Smooth muscle cell (in vitro differentiated cells): ENCODE results near the gene C1orf105. TPM values are rescaled to one million over a fixed set of nuclear protein-coding genes. Genes with fewer than 3 reads are reported as not detected.
A peak's percentile ranks its signal among the peaks of the same experiment; 100 is the strongest.

Experiments
- DNase-seq: peaks from one replicate; lab custom pipeline; 2025; ENCODE audit not compliant: unreplicated experiment; lab: John Stamatoyannopoulos, UW
- H2AFZ ChIP-seq: fragments of 200-600 bp; sonication (generic); 2 replicates; pipeline ENCODE4 v1.6.0; 2016; ENCODE audit warnings: antibody characterized with exemption, low read depth, mild to moderate bottlenecking
- H3F3A ChIP-seq: fragments of 200-600 bp; sonication (generic); 2 replicates; pipeline ENCODE4 v1.6.0; 2017; ENCODE audit warnings: antibody characterized with exemption, low read depth
- H3K27ac ChIP-seq: fragments of 200-600 bp; sonication (generic); 2 replicates; pipeline ENCODE4 v1.5.1; 2016; ENCODE audit warnings: low read depth, mild to moderate bottlenecking
- H3K27me3 ChIP-seq: fragments of 200-600 bp; sonication (generic); 2 replicates; pipeline ENCODE4 v1.6.1; 2016; ENCODE audit warnings: low read depth, mild to moderate bottlenecking
- H3K36me3 ChIP-seq: fragments of 200-600 bp; sonication (generic); 2 replicates; pipeline ENCODE4 v1.5.1; 2016; ENCODE audit warnings: low read depth
- H3K4me1 ChIP-seq: fragments of 200-600 bp; sonication (generic); 2 replicates; pipeline ENCODE4 v1.5.1; 2016; ENCODE audit warnings: low read depth
- H3K4me2 ChIP-seq: fragments of 200-600 bp; sonication (generic); 2 replicates; pipeline ENCODE4 v1.6.0; 2016; ENCODE audit warnings: mild to moderate bottlenecking
- H3K4me3 ChIP-seq: fragments of 200-600 bp; sonication (generic); 2 replicates; pipeline ENCODE4 v1.5.1; 2016; ENCODE audit warnings: mild to moderate bottlenecking
- H3K79me2 ChIP-seq: fragments of 200-600 bp; sonication (generic); 2 replicates; pipeline ENCODE4 v1.6.0; 2016; ENCODE audit warnings: low read depth, mild to moderate bottlenecking
- H3K9ac ChIP-seq: fragments of 200-600 bp; sonication (generic); 2 replicates; pipeline ENCODE4 v1.6.0; 2016; ENCODE audit warnings: low read depth
- H3K9me3 ChIP-seq: fragments of 200-600 bp; sonication (generic); replicated peaks from 2 replicates; pipeline ENCODE4 v1.5.1; 2016; ENCODE audit warnings: low read depth
- H4K20me1 ChIP-seq: fragments of 200-600 bp; sonication (generic); 2 replicates; pipeline ENCODE4 v1.6.0; 2016; ENCODE audit warnings: low read depth
- WGBS: methylation state at CpG from one replicate; pipeline ENCODE4 v1.1.7; 2016; ENCODE audit warnings: low lambda C conversion rate; 5-methylcytosine and 5-hydroxymethylcytosine counted together
- polyA plus RNA-seq: library from polyadenylated mRNA; unstranded; fragments of >200 nt; fragmentation: Nextera tagmentation; extraction: Ambion mirVana; gene quantifications from 2 replicates; pipeline ENCODE4 v1.2.1, GENCODE V29; 2016
- total RNA-seq: library from RNA; depleted of rRNA; stranded (reverse); fragments of >200 nt; gene quantifications from 2 replicates; pipeline ENCODE4 v1.2.3, GENCODE V29; 2014
- TF ChIP-seq, protein P1 (sequence below): fragments of 200-600 bp; sonication (generic); IDR thresholded peaks from 2 replicates; pipeline ENCODE4 v1.5.1; 2017; ENCODE audit warnings: borderline replicate concordance, mild to moderate bottlenecking, antibody characterized with exemption; ENCODE audit not compliant: insufficient read depth, poor library complexity, severe bottlenecking

Gene C1orf105
- total and polyA plus RNA-seq, 2 experiments from 2014 or later, result not detected

DNA sequence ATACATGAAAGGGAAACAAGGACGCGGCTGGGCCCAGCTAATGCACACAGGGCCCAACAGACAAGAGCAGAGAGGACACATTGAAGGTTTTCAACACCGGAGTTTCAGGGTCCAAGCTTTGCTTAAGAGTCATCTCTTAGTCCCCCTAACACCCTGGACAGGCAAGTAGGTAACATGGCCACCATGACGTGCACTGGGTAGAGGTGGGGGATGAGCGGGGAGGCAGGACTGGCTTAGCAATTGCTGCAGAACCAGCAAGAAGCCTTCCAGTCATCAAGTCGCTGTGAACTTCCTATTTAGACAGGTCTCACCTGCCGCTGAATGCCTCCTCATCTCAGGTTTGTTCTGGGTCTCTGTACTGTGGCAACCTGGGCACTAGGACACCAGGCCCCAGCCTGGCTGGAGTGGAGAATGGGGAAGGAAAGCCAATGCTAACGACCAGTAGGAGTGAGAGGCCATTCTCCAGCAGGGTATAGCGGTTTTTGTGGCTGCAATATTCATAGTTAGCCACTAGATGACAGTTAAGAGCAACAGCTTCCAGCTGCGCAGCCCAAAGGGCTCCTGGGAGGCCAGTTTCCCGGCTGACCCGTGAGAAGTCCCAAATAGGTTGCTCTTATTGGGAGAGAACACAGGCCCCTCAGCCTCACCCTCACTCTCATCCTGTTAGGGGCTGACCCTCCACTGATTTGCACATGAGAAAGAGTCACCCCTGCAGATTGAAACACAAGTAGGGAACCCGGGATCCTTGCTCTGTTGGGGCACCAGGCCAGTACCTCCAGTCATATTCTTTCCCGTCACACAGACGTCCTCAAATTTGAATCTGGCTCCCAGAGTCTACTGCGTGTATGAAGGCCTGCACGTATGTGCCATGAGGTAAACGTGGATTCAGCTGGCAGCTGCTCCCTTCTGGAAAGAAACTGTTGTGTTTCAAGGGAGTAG is 29.4 kb downstream of the C1orf105 start:
- TF ChIP-seq, protein P1, sequence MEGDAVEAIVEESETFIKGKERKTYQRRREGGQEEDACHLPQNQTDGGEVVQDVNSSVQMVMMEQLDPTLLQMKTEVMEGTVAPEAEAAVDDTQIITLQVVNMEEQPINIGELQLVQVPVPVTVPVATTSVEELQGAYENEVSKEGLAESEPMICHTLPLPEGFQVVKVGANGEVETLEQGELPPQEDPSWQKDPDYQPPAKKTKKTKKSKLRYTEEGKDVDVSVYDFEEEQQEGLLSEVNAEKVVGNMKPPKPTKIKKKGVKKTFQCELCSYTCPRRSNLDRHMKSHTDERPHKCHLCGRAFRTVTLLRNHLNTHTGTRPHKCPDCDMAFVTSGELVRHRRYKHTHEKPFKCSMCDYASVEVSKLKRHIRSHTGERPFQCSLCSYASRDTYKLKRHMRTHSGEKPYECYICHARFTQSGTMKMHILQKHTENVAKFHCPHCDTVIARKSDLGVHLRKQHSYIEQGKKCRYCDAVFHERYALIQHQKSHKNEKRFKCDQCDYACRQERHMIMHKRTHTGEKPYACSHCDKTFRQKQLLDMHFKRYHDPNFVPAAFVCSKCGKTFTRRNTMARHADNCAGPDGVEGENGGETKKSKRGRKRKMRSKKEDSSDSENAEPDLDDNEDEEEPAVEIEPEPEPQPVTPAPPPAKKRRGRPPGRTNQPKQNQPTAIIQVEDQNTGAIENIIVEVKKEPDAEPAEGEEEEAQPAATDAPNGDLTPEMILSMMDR, result peak; percentile 74
- H4K20me1 ChIP-seq, result no peaks in the 10 kb centered on the region
- WGBS, result 51% methylated on average over 18 of the region's 18 CpGs
- peaks cover 31% of the 10 kb centered on the region for H3K4me1 ChIP-seq
- H3K79me2 ChIP-seq, result no peaks in the 10 kb centered on the region
- H3K4me3 ChIP-seq, result no peak overlapping the region
- H3K27ac ChIP-seq, result peak overlapping the region; percentile 78
- H3K9me3 ChIP-seq, result no peaks in the 10 kb centered on the region
- H3K27me3 ChIP-seq, result no peaks in the 10 kb centered on the region
- H3K4me2 ChIP-seq, result peak overlapping the region; percentile 77
- H3K36me3 ChIP-seq, result no peaks in the 10 kb centered on the region
- H2AFZ ChIP-seq, result peak overlapping the region; percentile 82
- H3F3A ChIP-seq, result peaks cover 21% of the 10 kb centered on the region
- DNase-seq, result peak; percentile 10
- H3K9ac ChIP-seq, result no peak overlapping the region

DNA sequence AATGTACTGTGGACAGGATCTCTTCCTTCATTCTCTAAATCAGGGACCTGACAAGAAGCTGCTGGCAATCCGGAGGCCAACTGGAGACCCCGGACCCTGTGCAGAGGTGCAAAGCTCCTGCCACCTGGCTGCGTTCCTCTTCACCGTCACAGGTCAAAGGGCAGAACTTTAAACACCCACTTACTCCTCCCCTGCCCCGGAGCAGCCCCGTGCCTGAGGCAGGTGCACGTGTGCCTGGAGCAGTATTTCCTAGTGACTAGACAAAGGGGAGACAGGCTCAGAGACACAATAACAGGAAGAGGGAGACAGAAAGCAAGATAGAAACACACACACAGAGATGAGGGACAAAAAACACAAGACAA is 30.0 kb downstream of the C1orf105 start:
- 53% methylated on average over 7 of the region's 7 CpGs for WGBS
- Histone ChIP-seq H3K4me2 (peak overlapping the region; percentile 77), H3K4me1 (peaks cover 31% of the 10 kb centered on the region), H3K9ac (no peak overlapping the region), H3K36me3 (no peaks in the 10 kb centered on the region), H3K27ac (peak overlapping the region; percentile 61), H3K4me3 (no peak overlapping the region), H4K20me1 (no peaks in the 10 kb centered on the region), H3F3A (peaks cover 21% of the 10 kb centered on the region), H3K27me3 (no peaks in the 10 kb centered on the region), H3K9me3 (no peaks in the 10 kb centered on the region), H3K79me2 (no peaks in the 10 kb centered on the region), H2AFZ (peak overlapping the region; percentile 44)
- TF ChIP-seq, protein P1, result no peak
- DNase-seq, result no peak

DNA sequence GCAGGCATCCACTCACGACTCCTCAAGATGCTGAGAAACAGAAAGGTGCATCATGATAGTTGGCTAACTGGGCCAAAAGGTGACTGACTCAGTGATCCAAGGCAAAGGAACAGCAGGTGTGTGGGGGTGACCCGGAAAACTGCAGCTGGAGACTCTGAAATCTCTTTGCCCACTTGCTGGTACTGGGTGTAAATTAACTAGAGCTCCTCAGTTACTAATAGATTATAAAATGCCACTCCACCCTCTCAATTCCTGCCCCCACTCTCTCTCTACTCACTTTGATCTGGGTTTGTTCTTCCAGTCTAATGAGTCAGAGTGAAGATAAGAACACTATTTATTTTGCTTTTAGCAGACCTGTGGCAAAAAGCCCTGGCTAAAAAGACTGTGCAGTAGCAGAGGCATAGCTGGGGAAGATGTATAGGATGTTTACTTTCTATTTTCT is 30.5 kb downstream of the C1orf105 start:
- no peak overlapping the region for H3K9ac ChIP-seq
- TF ChIP-seq, protein P1, result no peak
- no peaks in the 10 kb centered on the region for H3K36me3 ChIP-seq
- no peaks in the 10 kb centered on the region for H3K9me3 ChIP-seq
- H3K4me1 ChIP-seq, result peaks cover 31% of the 10 kb centered on the region
- H4K20me1 ChIP-seq, result no peaks in the 10 kb centered on the region
- peak overlapping the region; percentile 61 for H3K27ac ChIP-seq
- H2AFZ ChIP-seq, result peak overlapping the region; percentile 44
- H3F3A ChIP-seq, result peaks cover 21% of the 10 kb centered on the region
- DNase-seq, result no peak
- no peak overlapping the region for H3K4me3 ChIP-seq
- no peaks in the 10 kb centered on the region for H3K79me2 ChIP-seq
- 24% methylated on average over 2 of the region's 2 CpGs for WGBS
- H3K4me2 ChIP-seq, result peak overlapping the region; percentile 77
- H3K27me3 ChIP-seq, result no peaks in the 10 kb centered on the region
